HG02938 (cell line): ENCODE data around the gene SLC13A5.

Experiments
- ATAC-seq: cut with Tn5 transposase; IDR thresholded peaks from one replicate; pipeline ENCODE4 v1.9.1; 2021; ENCODE audit warnings: mild to moderate bottlenecking, moderate library complexity; ENCODE audit not compliant: unreplicated experiment

Gene SLC13A5

DNA sequence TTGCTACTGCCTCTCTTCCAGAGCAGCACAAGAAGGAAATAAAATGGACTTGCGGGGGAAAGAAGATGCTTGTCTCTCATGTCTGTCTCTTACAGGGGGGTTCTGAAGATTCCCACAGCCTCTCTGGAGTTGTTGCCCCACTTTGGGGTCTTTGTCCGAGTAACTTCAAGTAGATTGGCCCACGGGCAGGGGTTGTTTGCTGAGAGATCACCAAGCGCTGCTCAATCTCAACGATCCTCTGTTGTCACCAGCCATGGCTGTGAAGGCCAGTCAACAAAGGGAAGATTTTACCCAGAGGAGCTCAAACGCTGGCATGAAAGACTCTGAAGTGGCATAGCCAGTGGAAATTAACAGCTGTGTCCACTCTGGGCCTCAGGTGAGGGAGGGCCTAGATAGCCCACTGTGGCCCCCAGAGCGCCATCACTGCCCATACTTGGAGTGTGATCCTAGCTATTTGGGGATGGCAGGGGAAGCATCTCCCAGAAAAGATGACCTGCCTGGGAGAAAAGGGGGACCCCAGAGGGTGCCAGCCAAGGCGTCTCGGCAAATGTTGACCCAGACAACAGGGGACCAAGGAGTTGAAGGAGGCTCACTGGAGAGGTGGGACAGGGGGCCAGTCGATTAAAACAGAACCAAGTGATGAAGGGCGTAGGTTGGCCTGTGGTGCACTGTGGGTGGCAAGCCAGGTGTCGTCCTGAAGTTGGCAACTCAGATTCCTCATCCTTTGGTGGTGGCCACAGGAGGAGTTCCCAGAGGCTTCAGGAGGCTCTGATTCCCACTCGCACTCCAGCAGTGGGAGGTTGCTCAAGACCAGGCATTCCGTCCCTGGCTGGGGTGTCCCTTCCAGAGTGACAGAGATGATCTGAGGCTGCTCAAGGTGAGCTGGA is 28.0 kb downstream of the SLC13A5 start:
- ATAC-seq: no peak

DNA sequence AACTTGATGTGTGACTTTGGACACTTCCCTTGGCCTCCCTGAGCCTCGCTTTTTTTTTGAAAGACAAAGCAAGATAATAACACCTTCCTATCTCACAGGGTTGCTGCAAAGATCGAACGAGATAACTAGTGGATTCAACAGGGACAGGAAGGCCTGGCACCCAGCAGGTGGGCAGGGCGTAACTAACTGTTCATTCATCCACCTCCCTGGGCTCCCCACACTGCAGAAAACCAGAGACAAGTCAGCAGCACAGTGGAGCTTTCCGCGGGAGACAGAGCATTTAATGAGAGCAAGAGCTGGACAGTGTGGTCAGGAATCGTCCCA is 28.7 kb downstream of the SLC13A5 start:
- ATAC-seq: no peak

- no peak for ATAC-seq
Observed at GRCh38 chr17:6683730-6684459, 29.3 kb downstream of the SLC13A5 start.

DNA sequence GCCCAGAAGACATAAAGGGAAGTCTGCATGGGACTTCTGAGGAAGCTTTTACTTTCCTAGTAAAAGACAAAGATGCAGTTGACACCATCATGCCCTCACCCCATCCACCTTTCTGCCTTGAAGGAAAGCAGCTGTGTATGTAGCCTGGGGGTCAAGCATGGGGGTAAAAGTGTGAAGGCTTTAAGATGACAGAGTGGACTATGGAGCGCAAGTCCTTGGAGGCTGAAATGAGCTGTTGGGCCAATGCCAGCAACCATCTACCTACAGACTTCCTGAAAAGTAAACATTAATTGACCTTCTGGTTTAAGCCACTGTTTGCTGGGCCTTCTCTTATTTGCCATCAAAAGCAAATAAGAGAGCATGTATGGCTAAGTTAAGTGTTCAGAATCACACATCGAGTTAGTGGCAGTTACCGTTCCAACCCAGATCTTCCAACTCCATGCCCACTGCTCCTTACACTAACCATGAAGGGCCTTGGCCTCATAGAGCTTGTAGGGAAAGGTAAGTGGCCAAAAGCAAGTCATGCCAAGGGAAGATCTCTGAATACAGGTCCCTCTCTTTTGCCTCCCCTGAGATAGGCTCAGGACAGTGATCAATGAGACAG is 30.0 kb downstream of the SLC13A5 start:
- no peak for ATAC-seq

- no peak for ATAC-seq
Observed at GRCh38 chr17:6682339-6682738, 30.8 kb downstream of the SLC13A5 start.

DNA sequence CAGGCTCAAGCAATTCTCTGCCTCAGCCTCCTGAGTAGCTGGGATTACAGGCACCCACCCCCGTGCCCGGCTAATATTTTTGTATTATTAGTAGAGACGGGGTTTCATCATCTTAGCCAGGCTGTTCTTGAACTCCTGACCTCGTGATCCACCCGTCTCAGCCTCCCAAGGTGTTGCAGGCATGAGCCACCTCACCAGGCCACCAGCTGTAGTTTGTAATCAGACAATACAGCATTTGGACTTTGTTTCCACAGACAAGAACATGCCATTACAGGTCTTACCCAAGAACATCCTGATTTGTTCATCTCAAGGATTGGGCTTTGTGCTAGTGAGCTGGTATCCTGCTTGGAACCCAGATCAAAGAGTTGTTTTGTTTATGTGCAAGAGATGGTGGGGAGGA is 31.5 kb downstream of the SLC13A5 start:
- ATAC-seq: no peak

- no peak for ATAC-seq
Observed at GRCh38 chr17:6681176-6681575, 32.0 kb downstream of the SLC13A5 start.

DNA sequence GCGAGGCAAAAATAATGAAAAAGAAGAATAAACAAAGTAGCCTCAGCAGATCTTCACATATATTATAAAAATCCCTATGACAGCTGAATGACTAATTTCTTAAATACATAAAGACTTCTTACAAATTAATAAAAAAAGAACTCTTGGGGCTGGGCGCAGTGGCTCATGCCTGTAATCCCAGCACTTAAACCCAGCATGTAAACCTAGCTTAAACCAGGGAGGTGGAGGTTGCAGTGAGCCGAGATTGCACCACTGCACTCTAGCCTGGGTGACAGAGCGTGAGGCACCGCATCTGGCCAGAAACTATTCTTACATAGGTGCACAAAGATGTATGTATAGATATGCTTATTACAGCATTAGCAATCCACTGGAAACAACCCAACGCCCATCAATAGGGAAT is 33.9 kb downstream of the SLC13A5 start:
- ATAC-seq: no peak

DNA sequence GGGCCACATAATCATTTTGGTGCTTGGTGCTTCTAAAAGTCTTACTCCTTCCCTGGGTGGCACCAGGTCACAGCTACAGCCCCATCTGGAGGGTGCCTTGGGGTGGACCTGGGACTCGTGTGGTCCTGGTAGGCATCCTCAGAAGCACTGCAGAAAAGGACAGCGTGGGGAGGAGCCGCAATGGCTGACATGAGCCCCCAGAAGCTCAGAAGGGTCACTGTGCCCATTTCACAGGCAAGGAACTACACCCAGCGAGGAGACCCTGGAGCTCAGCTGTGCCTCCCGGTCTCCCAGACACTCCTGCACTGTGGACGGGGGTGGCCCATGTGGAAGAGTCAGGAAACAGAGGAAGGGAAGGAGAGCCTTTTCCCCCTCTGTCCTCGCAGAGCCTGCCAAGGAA is 35.2 kb downstream of the SLC13A5 start:
- no peak for ATAC-seq

- no peak for ATAC-seq
Observed at GRCh38 chr17:6677158-6677831, 35.9 kb downstream of the SLC13A5 start.

DNA sequence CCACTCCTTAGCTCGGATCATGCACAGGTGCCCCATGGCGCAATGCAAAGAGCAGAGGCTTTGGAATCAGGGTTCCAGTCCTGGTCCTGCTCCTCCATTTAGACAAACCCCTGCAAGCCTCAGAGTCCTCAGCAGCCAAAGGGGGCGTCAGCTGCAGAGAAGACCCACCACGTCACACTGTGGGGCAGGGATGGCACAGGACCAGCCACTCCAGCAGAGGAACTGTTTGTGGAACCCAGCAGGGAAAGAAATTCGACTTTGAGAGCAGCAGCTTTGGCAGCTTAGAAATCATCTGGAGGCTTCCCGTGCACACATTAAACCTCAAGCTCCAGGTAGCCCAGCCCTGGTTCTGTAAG is 36.4 kb downstream of the SLC13A5 start:
- ATAC-seq: no peak

DNA sequence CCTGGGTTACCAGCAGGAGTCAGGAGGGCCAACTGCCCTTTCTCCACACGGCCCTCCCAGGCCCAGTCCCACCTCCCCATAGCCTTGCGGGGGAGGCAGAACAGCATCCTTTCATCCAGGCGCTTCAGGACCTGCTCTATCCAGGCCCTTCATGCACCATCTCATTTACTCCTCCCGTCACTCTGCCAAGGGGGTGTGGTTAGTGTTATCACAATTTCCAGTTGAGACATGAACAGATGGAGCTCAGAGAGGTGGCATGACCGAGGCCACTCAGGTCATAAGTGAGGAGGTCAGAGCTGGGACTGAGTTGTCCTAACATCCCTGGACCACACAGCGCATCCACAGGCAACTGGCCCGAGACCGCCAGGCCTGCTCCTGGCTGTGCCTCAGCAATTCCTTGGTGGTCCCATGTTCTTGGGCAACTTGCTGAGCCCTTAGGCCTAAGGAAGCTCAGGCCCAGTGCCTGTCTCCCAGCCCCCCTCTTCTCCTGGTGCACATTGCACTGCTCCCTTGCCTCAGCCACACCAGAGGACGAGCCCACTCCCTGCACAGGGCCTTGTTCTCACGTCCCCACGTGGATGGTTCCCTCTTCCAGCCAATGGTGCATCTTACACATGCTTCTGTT is 37.9 kb downstream of the SLC13A5 start:
- no peak for ATAC-seq

- ATAC-seq: no peak
Observed at GRCh38 chr17:6674586-6674985, 38.6 kb downstream of the SLC13A5 start.

GRCh38 chr17:6671431-6671830 is 41.7 kb downstream of the SLC13A5 start:
- no peak for ATAC-seq

GRCh38 chr17:6670999-6671398 is 42.2 kb downstream of the SLC13A5 start:
- no peak for ATAC-seq

GRCh38 chr17:6670571-6670970 is 42.6 kb downstream of the SLC13A5 start:
- ATAC-seq: no peak

GRCh38 chr17:6669479-6670212 is 43.5 kb downstream of the SLC13A5 start:
- no peak for ATAC-seq

- ATAC-seq: no peak
Observed at GRCh38 chr17:6668727-6669425, 44.3 kb downstream of the SLC13A5 start.

- ATAC-seq: no peak
Observed at GRCh38 chr17:6668219-6668618, 45.0 kb downstream of the SLC13A5 start.

DNA sequence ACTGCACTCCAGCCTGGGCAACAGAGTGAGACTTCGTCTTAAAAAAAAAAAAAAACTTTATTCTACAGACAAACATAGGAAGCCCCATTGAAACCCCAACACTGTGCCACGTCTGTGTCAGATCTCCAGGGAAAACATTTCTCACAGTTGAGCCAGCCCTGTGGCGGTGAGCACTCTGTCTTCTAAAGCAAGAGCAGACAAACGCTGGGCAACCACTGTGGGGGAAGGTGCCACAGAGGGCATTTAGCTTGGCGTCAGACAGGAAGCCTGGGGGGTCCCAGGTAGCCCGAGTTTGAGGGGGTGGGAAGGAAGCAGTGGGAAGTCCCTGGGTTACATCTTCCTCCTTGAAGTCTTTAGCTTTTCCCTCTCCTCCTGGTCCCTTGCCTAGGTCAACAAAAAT is 45.7 kb downstream of the SLC13A5 start:
- ATAC-seq: no peak
